ENCODE measurements around the gene PSD. TPM values are rescaled to one million over a fixed set of nuclear protein-coding genes. Genes with fewer than 3 reads are reported as not detected.
A peak's percentile ranks its signal among the peaks of the same experiment; 100 is the strongest.

Gene PSD
- total RNA-seq, 4 donors from 2014 or later, result 88.0 to 268 (median 108) TPM

GRCh38 chr10:102433619-102434046 lies 15.0 kb upstream of the PSD start:
- intact Hi-C loops (cut with DNase I), result no loop called here
- 65% methylated on average over 5 of the region's 5 CpGs for WGBS

GRCh38 chr10:102432162-102432950 lies 13.8 kb upstream of the PSD start, which contains the start of gene CUEDC2:
Gene CUEDC2 (minus strand): TSS chr10:102432574. CDS start chr10:102425188, 7,386 bp downstream.
- intact Hi-C loops (cut with DNase I), result no loop called here
- Histone ChIP-seq H3K4me1 (peaks cover 14 to 38% (median 27%) of the 10 kb centered on the region in 4 donors), H3K4me3 (peak within 1 kb of the TSS; percentile 75 to 97 (median 84)), H3K27ac (replicated peaks in 1 of 4) (peak within 1 kb of the TSS; percentile 84 to 90 (median 86)), H3K27me3 (peaks cover 0 to 38% (median 4%) of the 10 kb centered on the region in 4 donors), H3K36me3 (no peaks in the 10 kb centered on the region), H3K9me3 (no peaks in the 10 kb centered on the region)
- TF ChIP-seq POLR2AphosphoS5 (IDR thresholded peaks at IDR 0.05), result peak; percentile 77 to 94
- no peak for TF ChIP-seq EP300 (IDR thresholded peaks at IDR 0.05)
- no peak for TF ChIP-seq POLR2A (IDR thresholded peaks at IDR 0.05; ENCODE audit: low read depth)
- TF ChIP-seq CTCF (IDR thresholded peaks at IDR 0.05), result peak in 1 of 3 experiments; percentile 25
- under 1% methylated on average over 24 of the region's 52 CpGs for WGBS
- DNase-seq (ENCODE audit: extremely low spot score), result peak; percentile 99

More at GRCh38 chr10:102433619-102434046, 15.0 kb upstream of the PSD start:
- H3K36me3 ChIP-seq, result no peaks in the 10 kb centered on the region
- H3K27me3 ChIP-seq, result peaks cover 0 to 39% (median 4%) of the 10 kb centered on the region in 4 donors
- TF ChIP-seq CTCF (IDR thresholded peaks at IDR 0.05), result no peak
- no peak for TF ChIP-seq POLR2AphosphoS5 (IDR thresholded peaks at IDR 0.05)
- TF ChIP-seq EP300 (IDR thresholded peaks at IDR 0.05), result no peak
- no peak for TF ChIP-seq POLR2A (IDR thresholded peaks at IDR 0.05; ENCODE audit: low read depth)
- no peak for DNase-seq (ENCODE audit: extremely low spot score)
- H3K27ac ChIP-seq (replicated peaks in 1 of 4), result peak overlapping the region in 1 of 4 donors; percentile 85
- no peaks in the 10 kb centered on the region for H3K9me3 ChIP-seq
- peaks cover 14 to 38% (median 27%) of the 10 kb centered on the region in 4 donors for H3K4me1 ChIP-seq
- H3K4me3 ChIP-seq, result no peak overlapping the region

DNA sequence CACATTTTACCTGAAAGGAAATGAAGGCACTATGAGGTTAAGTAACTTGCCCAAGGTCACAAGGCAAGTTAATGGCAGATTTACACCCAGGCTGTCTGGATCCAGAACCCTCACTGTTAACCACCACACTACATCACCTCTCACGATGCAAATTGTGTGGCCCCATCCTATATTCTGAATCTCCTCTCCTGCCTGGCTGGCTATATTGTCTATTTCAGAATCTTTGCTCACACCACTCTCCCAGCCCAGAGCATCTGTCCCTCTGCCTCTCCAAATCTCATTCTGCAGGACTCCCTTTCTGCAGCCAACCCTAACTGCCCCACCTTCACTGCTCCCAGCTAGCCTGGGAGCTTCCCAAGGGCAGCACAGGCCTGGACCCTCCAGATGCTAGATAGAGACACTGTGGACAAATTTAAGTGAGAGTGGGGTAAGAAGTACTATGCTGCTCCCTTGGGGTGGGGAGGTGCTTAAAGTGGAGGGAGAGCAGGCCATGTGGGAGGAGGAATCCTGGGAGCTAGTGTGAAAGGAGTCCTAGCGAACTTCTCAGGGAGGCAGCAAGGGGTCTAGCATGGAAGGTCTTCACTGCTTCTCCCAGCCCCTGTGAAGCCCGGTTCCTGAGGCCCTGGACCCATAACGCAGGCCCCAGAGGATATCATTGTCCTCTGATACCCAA lies 13.0 kb upstream of the PSD start:
- Histone ChIP-seq H3K4me1 (peaks cover 14 to 38% (median 27%) of the 10 kb centered on the region in 4 donors), H3K27me3 (peaks cover 0 to 31% (median 4%) of the 10 kb centered on the region in 4 donors), H3K9me3 (no peaks in the 10 kb centered on the region), H3K27ac (replicated peaks in 1 of 4) (peak overlapping the region; percentile 84 to 90 (median 86)), H3K4me3 (peak overlapping the region; percentile 75 to 97 (median 84)), H3K36me3 (no peaks in the 10 kb centered on the region)
- DNase-seq (ENCODE audit: extremely low spot score), result no peak
- intact Hi-C loops (cut with DNase I), result no loop called here
- WGBS, result 20% methylated on average over 4 of the region's 4 CpGs
- TF ChIP-seq CTCF (IDR thresholded peaks at IDR 0.05), result no peak
- TF ChIP-seq POLR2A (IDR thresholded peaks at IDR 0.05; ENCODE audit: low read depth), result no peak
- no peak for TF ChIP-seq EP300 (IDR thresholded peaks at IDR 0.05)
- no peak for TF ChIP-seq POLR2AphosphoS5 (IDR thresholded peaks at IDR 0.05)

DNA sequence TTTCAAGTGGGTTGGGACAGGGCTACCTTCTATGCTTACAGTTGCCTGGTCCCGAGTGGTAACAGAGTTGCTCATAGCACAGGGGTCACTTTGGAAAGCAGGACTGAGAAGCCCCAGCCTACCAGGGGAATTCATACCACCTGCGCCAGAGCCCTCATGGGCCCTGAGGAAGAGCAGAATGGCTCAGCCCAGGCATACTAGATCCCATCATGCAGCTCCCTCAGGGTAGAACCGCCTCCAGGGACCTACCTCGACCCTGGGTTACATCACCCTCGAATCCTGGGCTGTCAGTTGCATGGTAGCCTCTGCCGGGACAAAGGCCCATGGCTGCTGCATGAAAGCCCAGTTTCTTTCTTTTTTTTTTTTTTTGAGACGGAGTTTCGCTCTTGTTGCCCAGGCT lies 10.9 kb upstream of the PSD start:
- Histone ChIP-seq H3K36me3 (peaks cover under 1 to 7% (median 4%) of the 10 kb centered on the region in 4 donors), H3K27me3 (peaks cover 0 to 9% (median 0%) of the 10 kb centered on the region in 4 donors), H3K4me3 (no peak overlapping the region), H3K27ac (replicated peaks in 1 of 4) (no peak overlapping the region), H3K4me1 (peaks cover 14 to 25% (median 20%) of the 10 kb centered on the region in 4 donors), H3K9me3 (no peaks in the 10 kb centered on the region)
- intact Hi-C loops (cut with DNase I), result no loop called here
- no peak for DNase-seq (ENCODE audit: extremely low spot score)
- no peak for TF ChIP-seq EP300 (IDR thresholded peaks at IDR 0.05)
- no peak for TF ChIP-seq POLR2A (IDR thresholded peaks at IDR 0.05; ENCODE audit: low read depth)
- TF ChIP-seq CTCF (IDR thresholded peaks at IDR 0.05), result no peak
- no peak for TF ChIP-seq POLR2AphosphoS5 (IDR thresholded peaks at IDR 0.05)
- WGBS, result 85% methylated on average over 7 of the region's 8 CpGs
